ENCODE measurements around the gene DDX39B. TPM values are rescaled to one million over a fixed set of nuclear protein-coding genes. Genes with fewer than 3 reads are reported as not detected.
"Not testable (repeated sequence)": the region's sequence is repeated elsewhere in the genome, so short reads cannot be mapped to it uniquely, and the experiment has no call there.

Gene DDX39B
- total RNA-seq: 100 to 1,000 TPM; 477 to 488 TPM

- CTCF ChIA-PET: interaction anchor here (0.6 to 16.9 kb wide), 10 partner anchors 10 to 228 kb away, joined by 3 to 676 read pairs (median 5); partner anchors contain the start of genes BAG6, LST1, LTA and LTB
- peaks cover 50% of the 10 kb centered on the region for H3K4me1 Mint-ChIP-seq (ENCODE audit: low read depth)
- peak within 1 kb of the TSS; percentile 96 for H3K4me3 Mint-ChIP-seq
- peaks cover 46% of the 10 kb centered on the region for H3K36me3 Mint-ChIP-seq (ENCODE audit: low read depth)
- peak within 1 kb of the TSS; percentile 94 for H3K27ac Mint-ChIP-seq
- POLR2A ChIA-PET: interaction anchor here (0.6 to 5.9 kb wide), 39 partner anchors 9 to 1430 kb away, joined by 3 to 64 read pairs (median 6); partner anchors contain the start of genes AIF1, BAG6, C6orf47 and CSNK2B
- DNase-seq (peak; percentile 96), ATAC-seq (peak; percentile 82)
- no peaks in the 10 kb centered on the region for H3K9me3 Mint-ChIP-seq (ENCODE audit: insufficient read depth)
- no peaks in the 10 kb centered on the region for H3K27me3 Mint-ChIP-seq (ENCODE audit: low read depth)
These were observed at the start of gene DDX39B for GRCh38 chr6:31541658-31542521. TSS of gene DDX39B (minus strand) at chr6:31542003. CDS start at chr6:31540532, 1,471 bp downstream.

GRCh38 chr6:31590691-31591090, 48.9 kb upstream of the DDX39B start:
- not testable (repeated sequence) for DNase-seq; ATAC-seq; H3K9me3 Mint-ChIP-seq (ENCODE audit: insufficient read depth); H3K27me3 Mint-ChIP-seq (ENCODE audit: low read depth)
- H3K4me3 Mint-ChIP-seq: peak overlapping the region; percentile 85
- peaks cover 84% of the 10 kb centered on the region for H3K4me1 Mint-ChIP-seq (ENCODE audit: low read depth)
- POLR2A ChIA-PET: interaction anchor here (1.5 kb wide), 1 partner anchor 9 kb away, joined by 7 read pairs; the partner anchor contains the start of gene LTB
- CTCF ChIA-PET: interaction anchor here (0.8 to 24.1 kb wide), 4 partner anchors 0 to 538 kb away, joined by 3 to 928 read pairs (median 716); partner anchors contain the start of genes ATP6V1G2, DDX39B, LST1 and LTB
- peaks cover 49% of the 10 kb centered on the region for H3K36me3 Mint-ChIP-seq (ENCODE audit: low read depth)
- peak overlapping the region; percentile 43 for H3K27ac Mint-ChIP-seq

- CTCF ChIA-PET: interaction anchor here (18.5 to 24.1 kb wide), 3 partner anchors 2 to 43 kb away, joined by 504 to 928 read pairs (median 928); partner anchors contain the start of genes ATP6V1G2, DDX39B, LST1 and LTB
These were observed 47.3 kb upstream of the DDX39B start for GRCh38 chr6:31588871-31589650.

GRCh38 chr6:31587791-31588777, 46.3 kb upstream of the DDX39B start:
- Mint-ChIP-seq H3K4me3 (peak overlapping the region; percentile 84), H3K27me3 (ENCODE audit: low read depth) (no peaks in the 10 kb centered on the region), H3K4me1 (ENCODE audit: low read depth) (peaks cover 91% of the 10 kb centered on the region), H3K27ac (peak overlapping the region; percentile 94), H3K9me3 (ENCODE audit: insufficient read depth) (no peaks in the 10 kb centered on the region), H3K36me3 (ENCODE audit: low read depth) (peaks cover 54% of the 10 kb centered on the region)
- DNase-seq (no peak), ATAC-seq (no peak)
- ChIA-PET CTCF (interaction anchor here (0.7 to 24.1 kb wide), 7 partner anchors 3 to 94 kb away, joined by 3 to 928 read pairs (median 15); partner anchors contain the start of genes ATP6V1G2, DDX39B, LST1 and LTA), POLR2A (interaction anchor here (0.9 to 4.8 kb wide), 6 partner anchors 9 to 46 kb away, joined by 4 to 48 read pairs (median 5); partner anchors contain the start of genes DDX39B and TNF)

More at GRCh38 chr6:31588871-31589650, 47.3 kb upstream of the DDX39B start:
- no peak for ATAC-seq
- POLR2A ChIA-PET: interaction anchor here (0.6 to 1.6 kb wide), 4 partner anchors 9 to 1014 kb away, joined by 3 to 5 read pairs (median 4); no protein-coding TSS in a partner anchor
- H3K27ac Mint-ChIP-seq: peak overlapping the region; percentile 82
- DNase-seq: no peak
- H3K4me3 Mint-ChIP-seq: peak overlapping the region; percentile 38
- H3K4me1 Mint-ChIP-seq (ENCODE audit: low read depth): peaks cover 90% of the 10 kb centered on the region
- no peaks in the 10 kb centered on the region for H3K27me3 Mint-ChIP-seq (ENCODE audit: low read depth)
- peaks cover 49% of the 10 kb centered on the region for H3K36me3 Mint-ChIP-seq (ENCODE audit: low read depth)
- no peaks in the 10 kb centered on the region for H3K9me3 Mint-ChIP-seq (ENCODE audit: insufficient read depth)

GRCh38 chr6:31586599-31587281, 44.9 kb upstream of the DDX39B start:
- peaks cover 86% of the 10 kb centered on the region for H3K4me1 Mint-ChIP-seq (ENCODE audit: low read depth)
- H3K9me3 Mint-ChIP-seq (ENCODE audit: insufficient read depth): no peaks in the 10 kb centered on the region
- peaks cover 59% of the 10 kb centered on the region for H3K36me3 Mint-ChIP-seq (ENCODE audit: low read depth)
- ATAC-seq: peak; percentile 52
- no peaks in the 10 kb centered on the region for H3K27me3 Mint-ChIP-seq (ENCODE audit: low read depth)
- DNase-seq: peak; percentile 59
- H3K27ac Mint-ChIP-seq: peak overlapping the region; percentile 94
- CTCF ChIA-PET: interaction anchor here (1.4 to 24.1 kb wide), 8 partner anchors 4 to 41 kb away, joined by 4 to 928 read pairs (median 13); partner anchors contain the start of genes ATP6V1G2, DDX39B, LST1 and LTA
- H3K4me3 Mint-ChIP-seq: peak overlapping the region; percentile 84
- POLR2A ChIA-PET: interaction anchor here (0.7 to 14.3 kb wide), 9 partner anchors 8 to 66 kb away, joined by 3 to 388 read pairs (median 5); partner anchors contain the start of genes BAG6, DDX39B, NCR3 and TNF

GRCh38 chr6:31586008-31586407, 44.2 kb upstream of the DDX39B start, which contains the start of gene LST1:
TSS of gene LST1 (plus strand) at chr6:31586277. CDS start at chr6:31587300, 1,023 bp downstream.
- H3K9me3 Mint-ChIP-seq (ENCODE audit: insufficient read depth): no peaks in the 10 kb centered on the region
- peaks cover 79% of the 10 kb centered on the region for H3K4me1 Mint-ChIP-seq (ENCODE audit: low read depth)
- peak; percentile 3 for ATAC-seq
- peak within 1 kb of the TSS; percentile 84 for H3K4me3 Mint-ChIP-seq
- CTCF ChIA-PET: interaction anchor here (1.4 to 24.1 kb wide), 7 partner anchors 4 to 40 kb away, joined by 4 to 928 read pairs (median 15); partner anchors contain the start of genes ATP6V1G2, DDX39B, LST1 and LTA
- no peaks in the 10 kb centered on the region for H3K27me3 Mint-ChIP-seq (ENCODE audit: low read depth)
- no peak for DNase-seq
- H3K27ac Mint-ChIP-seq: peak within 1 kb of the TSS; percentile 94
- POLR2A ChIA-PET: interaction anchor here (0.8 to 14.3 kb wide), 8 partner anchors 9 to 66 kb away, joined by 3 to 388 read pairs (median 8); partner anchors contain the start of genes BAG6, DDX39B, NCR3 and TNF
- H3K36me3 Mint-ChIP-seq (ENCODE audit: low read depth): peaks cover 61% of the 10 kb centered on the region

GRCh38 chr6:31585491-31585890, 43.7 kb upstream of the DDX39B start:
- no peaks in the 10 kb centered on the region for H3K27me3 Mint-ChIP-seq (ENCODE audit: low read depth)
- CTCF ChIA-PET: interaction anchor here (1.1 to 24.1 kb wide), 9 partner anchors 4 to 240 kb away, joined by 3 to 928 read pairs (median 11); partner anchors contain the start of genes AIF1, ATP6V1G2, DDX39B and LST1
- POLR2A ChIA-PET: interaction anchor here (0.8 to 14.3 kb wide), 8 partner anchors 10 to 44 kb away, joined by 3 to 388 read pairs (median 8); partner anchors contain the start of genes DDX39B, NCR3 and TNF
- H3K9me3 Mint-ChIP-seq (ENCODE audit: insufficient read depth): no peaks in the 10 kb centered on the region
- H3K36me3 Mint-ChIP-seq (ENCODE audit: low read depth): peaks cover 60% of the 10 kb centered on the region
- peaks cover 74% of the 10 kb centered on the region for H3K4me1 Mint-ChIP-seq (ENCODE audit: low read depth)
- ATAC-seq (peak; percentile 16), DNase-seq (peak; percentile 76)
- peak overlapping the region; percentile 84 for H3K4me3 Mint-ChIP-seq
- H3K27ac Mint-ChIP-seq: peak overlapping the region; percentile 94

- ChIA-PET CTCF (interaction anchor here (0.8 to 24.1 kb wide), 8 partner anchors 1 to 90 kb away, joined by 3 to 928 read pairs (median 96); partner anchors contain the start of genes ATP6V1G2, BAG6, DDX39B and LST1), POLR2A (interaction anchor here (0.8 to 14.3 kb wide), 18 partner anchors 8 to 1389 kb away, joined by 3 to 388 read pairs (median 6); partner anchors contain the start of genes ATP6V1G2, BAG6, C6orf47 and DDX39B)
- Mint-ChIP-seq H3K9me3 (ENCODE audit: insufficient read depth) (no peaks in the 10 kb centered on the region), H3K27ac (peak within 1 kb of the TSS; percentile 88), H3K27me3 (ENCODE audit: low read depth) (no peaks in the 10 kb centered on the region), H3K36me3 (ENCODE audit: low read depth) (peaks cover 62% of the 10 kb centered on the region), H3K4me1 (ENCODE audit: low read depth) (peaks cover 72% of the 10 kb centered on the region), H3K4me3 (peak within 1 kb of the TSS; percentile 98)
- peak; percentile 7 for ATAC-seq
- DNase-seq: peak; percentile 73
These were observed 40.4 kb upstream of the DDX39B start, which contains the start of gene LTB for GRCh38 chr6:31582230-31582643. TSS of gene LTB (minus strand) at chr6:31582424. CDS start at chr6:31582417, 7 bp downstream.
